GM12878 (cell line): ENCODE measurements around the gene KCNMB3. TPM values are rescaled to one million over a fixed set of nuclear protein-coding genes. Genes with fewer than 3 reads are reported as not detected.

Experiments used
- ATAC-seq: fragments of 200-7000 bp; cut with Tn5 transposase; 3 replicates; pipeline ENCODE4 v1.9.1; 2020; ENCODE audit warnings: mild to moderate bottlenecking, moderate library complexity
- BruUV-seq: library from RNA; stranded (reverse); fragments of 400-500 nt; replicated peaks from 2 replicates; lab custom pipeline; 2021; lab: Mats Ljungman, UMichigan
- CTCF ChIA-PET: fragments of 300-600 bp; sonication (Branson Sonifier 250); formaldehyde crosslinking; extraction: SDS; loops from one replicate; lab custom pipeline; 2021; ENCODE audit warnings: inconsistent platforms; lab: Yijun Ruan, JAX
- POLR2A ChIA-PET: fragments of 350-600 bp; formaldehyde crosslinking; extraction: SDS; loops from one replicate; lab custom pipeline; 2021; ENCODE audit warnings: inconsistent platforms; lab: Charles Lee
- RAD21 ChIA-PET: fragments of 300-600 bp; sonication (Branson Sonifier 250); formaldehyde crosslinking; loops from one replicate; lab custom pipeline; 2023; ENCODE audit warnings: antibody characterized with exemption; ENCODE audit not compliant: unreplicated experiment; lab: Charles Lee
- SMC1A ChIA-PET: fragments of 300-600 bp; sonication (Branson Sonifier 250); formaldehyde crosslinking; loops from one replicate; lab custom pipeline; 2023; ENCODE audit not compliant: unreplicated experiment, uncharacterized antibody; lab: Charles Lee
- DNase-seq: peaks from one replicate; pipeline ENCODE4 v3.0.0-alpha.2; 2011; ENCODE audit warnings: low read depth, low spot score
- FAIRE-seq: peaks from 3 replicates; lab custom pipeline; 2011; peaks lifted over from hg19 to GRCh38; lab: Jason Lieb, UNC
- H2AFZ ChIP-seq: 2 replicates; pipeline ENCODE4 v1.6.0; 2011; ENCODE audit warnings: low read depth, low read length, control low read depth; ENCODE audit not compliant: control insufficient read depth
- H3K27ac ChIP-seq: 2 replicates; pipeline ENCODE4 v1.5.1; 2011; ENCODE audit warnings: control low read depth; ENCODE audit not compliant: control insufficient read depth, insufficient read depth
- H3K27me3 ChIP-seq, 2 experiments: replicated peaks in 1 of 2; 2 replicates each; pipeline versions ENCODE4 v1.6.0 to v1.6.1; 2011; ENCODE audit warnings: low read length in 1 of 2; ENCODE audit not compliant: control insufficient read depth in 2 of 2, insufficient read depth in 2 of 2
- H3K36me3 ChIP-seq, 2 experiments: 2 replicates each; pipeline ENCODE4 v1.5.1; 2011; ENCODE audit warnings: low read length in 1 of 2; ENCODE audit not compliant: control insufficient read depth in 2 of 2, insufficient read depth in 2 of 2
- H3K4me1 ChIP-seq: 2 replicates; pipeline ENCODE4 v1.6.1; 2011; ENCODE audit warnings: mild to moderate bottlenecking, low read length, moderate library complexity, mixed read lengths; ENCODE audit not compliant: control insufficient read depth, insufficient read depth
- H3K4me2 ChIP-seq: 2 replicates; pipeline ENCODE4 v1.6.0; 2011; ENCODE audit warnings: control low read depth; ENCODE audit not compliant: control insufficient read depth, insufficient read depth
- H3K4me3 ChIP-seq: fragments of 200-600 bp; sonication (generic); 2 replicates; pipeline ENCODE4 v1.5.1; 2016
- H3K79me2 ChIP-seq: 2 replicates; pipeline ENCODE4 v1.6.0; 2011; ENCODE audit warnings: low read length; ENCODE audit not compliant: control insufficient read depth, insufficient read depth
- H3K9ac ChIP-seq: 2 replicates; pipeline ENCODE4 v1.8.0; 2011; ENCODE audit warnings: low read length, control low read depth, mixed read lengths; ENCODE audit not compliant: control insufficient read depth, insufficient read depth
- H3K9me3 ChIP-seq: replicated peaks from 3 replicates; pipeline ENCODE4 v1.5.1; 2011; ENCODE audit warnings: mild to moderate bottlenecking, low read length; ENCODE audit not compliant: control insufficient read depth, insufficient read depth
- H4K20me1 ChIP-seq: 2 replicates; pipeline ENCODE4 v1.6.0; 2011; ENCODE audit not compliant: control insufficient read depth, insufficient read depth
- ATF7 ChIP-seq: fragments of 450-650 bp; IDR thresholded peaks from 2 replicates; pipeline ENCODE4 v1.6.1; 2016; ENCODE audit warnings: low read depth, mild to moderate bottlenecking
- DPF2 ChIP-seq: fragments of 450-650 bp; IDR thresholded peaks from 2 replicates; pipeline ENCODE4 v1.6.1; 2017; ENCODE audit warnings: mild to moderate bottlenecking
- IKZF1 ChIP-seq: fragments of 450-650 bp; conservative IDR thresholded peaks from 2 replicates; pipeline ENCODE4 v1.6.1; 2017; ENCODE audit warnings: antibody characterized with exemption, mild to moderate bottlenecking
- IKZF2 ChIP-seq, 2 experiments: fragments of 450-650 bp; IDR thresholded peaks; 2 replicates each; pipeline ENCODE4 v1.6.1; 2017; ENCODE audit warnings: mild to moderate bottlenecking in 2 of 2, moderate library complexity in 2 of 2
- LARP7 ChIP-seq: fragments of 450-650 bp; IDR thresholded peaks from 2 replicates; pipeline ENCODE4 v1.6.1; 2017; ENCODE audit warnings: mild to moderate bottlenecking
- MEF2B ChIP-seq: fragments of 450-650 bp; IDR thresholded peaks from 2 replicates; pipeline ENCODE4 v1.6.1; 2018; ENCODE audit warnings: mild to moderate bottlenecking, moderate library complexity; ENCODE audit not compliant: partially characterized antibody, poor library complexity, severe bottlenecking
- MTA2 ChIP-seq: fragments of 450-650 bp; IDR thresholded peaks from 2 replicates; pipeline ENCODE4 v1.6.1; 2016; ENCODE audit warnings: low read depth, mild to moderate bottlenecking, moderate library complexity
- MXI1 ChIP-seq: fragments of 150-350 bp; IDR thresholded peaks from 2 replicates; pipeline ENCODE4 v1.6.1; 2011; ENCODE audit warnings: low read depth, mild to moderate bottlenecking, inconsistent platforms, low read length, improper control_type of control experiment
- NFYB ChIP-seq: IDR thresholded peaks from 2 replicates; pipeline ENCODE4 v1.6.1; 2011; ENCODE audit warnings: low read depth, mild to moderate bottlenecking, low read length, improper control_type of control experiment, moderate library complexity; ENCODE audit not compliant: insufficient read depth
- NR2F1 ChIP-seq: fragments of 450-650 bp; conservative IDR thresholded peaks from 2 replicates; pipeline ENCODE4 v1.6.1; 2017; ENCODE audit warnings: mild to moderate bottlenecking
- PAX8 ChIP-seq: fragments of 450-650 bp; IDR thresholded peaks from 2 replicates; pipeline ENCODE4 v1.6.1; 2017; ENCODE audit warnings: mild to moderate bottlenecking, moderate library complexity
- RELA ChIP-seq: fragments of 450-650 bp; IDR thresholded peaks from 2 replicates; pipeline ENCODE4 v1.8.0; 2014; ENCODE audit warnings: borderline replicate concordance; ENCODE audit not compliant: partially characterized antibody
- SMARCA5 ChIP-seq: fragments of 450-650 bp; IDR thresholded peaks from 2 replicates; pipeline ENCODE4 v1.6.1; 2017; ENCODE audit warnings: mild to moderate bottlenecking
- WGBS: methylation state at CpG from one replicate; pipeline ENCODE4 v1.1.6; 2016; ENCODE audit warnings: low lambda C conversion rate; ENCODE audit not compliant: insufficient replicate concordance, insufficient coverage; ENCODE audit errors: missing lambda C conversion rate; 5-methylcytosine and 5-hydroxymethylcytosine counted together
- in situ Hi-C: fragments of 300-500 bp; cut with MboI; formaldehyde crosslinking; loops from 9 replicates; pipeline ENCODE4 v1.14.3; 2018; ENCODE audit warnings: mixed read lengths
- intact Hi-C: fragments of 100-400 bp; cut with micrococcal nuclease; formaldehyde crosslinking; loops from one replicate; pipeline ENCODE4 v1.14.2; 2022; ENCODE audit not compliant: unreplicated experiment
- polyA plus RNA-seq, 11 experiments: library from polyadenylated mRNA; depleted of rRNA in 4 of 11; unstranded in 6 of 11; stranded (reverse) in 5 of 11; fragments of >200 nt; fragmentation: Nextera tagmentation in 4 of 11; fragmentation: Illumina TruSeq in 1 of 11; extraction: Ambion mirVana in 4 of 11; extraction: Trizol in 1 of 11; gene quantifications; 1 replicate in 1 of 11; 2 replicates in 10 of 11; pipeline versions ENCODE4 v1.2.1 to v1.2.3, GENCODE V29; 2011 to 2016; ENCODE audit warnings: inconsistent platforms in 2 of 11, missing spikeins in 2 of 11, low read depth in 1 of 11
- total RNA-seq, 4 experiments: library from RNA; depleted of rRNA in 3 of 4; stranded (reverse); fragments of >200 nt in 3 of 4; fragmentation: Illumina TruSeq in 1 of 4; extraction: Trizol in 1 of 4; gene quantifications; 2 replicates each; pipeline versions ENCODE4 v1.2.1 to v1.2.3, GENCODE V29; 2013 to 2021

The KCNMB3 gene
- total and polyA plus RNA-seq, 10 of the 15 experiments (the other 5 are each of a cell fraction or from before 2014, with no cell fraction given) = 0.20 to 4.6 (median 2.2) TPM

GRCh38 chr3:179299316-179299715 is 48.4 kb upstream of the KCNMB3 start (continued):
- no peak for TF ChIP-seq SMARCA5
- TF ChIP-seq, all 136 proteins: peak for 0

DNA sequence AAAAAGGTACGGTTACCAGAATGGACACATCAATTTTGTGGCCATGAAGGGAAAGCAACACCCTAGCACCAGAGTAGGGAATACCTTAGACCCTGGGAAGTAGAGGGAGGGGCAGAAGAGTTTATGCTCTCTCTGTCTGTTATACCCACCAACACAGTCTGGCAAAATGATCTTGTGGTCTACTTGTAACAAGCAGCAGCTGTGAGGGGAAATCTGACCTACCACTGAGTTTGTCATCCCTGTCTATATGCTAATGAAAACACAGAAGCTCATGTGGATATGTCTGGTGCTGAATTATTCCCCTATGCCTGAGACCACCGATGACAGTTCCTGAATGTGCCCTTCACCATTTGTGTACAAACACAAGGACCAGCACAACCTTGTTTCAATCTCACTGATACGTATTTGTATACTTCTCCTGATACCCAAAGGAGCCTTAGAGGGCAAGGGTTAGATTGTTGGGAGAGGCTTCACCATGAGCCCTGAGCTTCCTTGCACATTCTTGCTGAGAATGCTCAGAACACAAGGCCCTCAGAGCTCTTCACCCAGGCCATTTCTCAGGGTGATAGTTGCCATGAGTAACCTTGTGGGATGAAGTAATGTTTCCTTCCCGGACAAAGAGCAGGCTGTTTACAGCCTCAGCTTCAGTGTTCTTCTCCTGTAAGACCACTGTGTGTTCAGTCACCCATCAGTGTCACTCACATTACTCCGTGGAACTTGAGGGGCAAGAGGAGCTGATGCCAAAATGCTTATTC is 47.2 kb upstream of the KCNMB3 start:
- Histone ChIP-seq H3K4me1 (no peaks in the 10 kb centered on the region), H3K4me2 (no peak overlapping the region), H4K20me1 (no peaks in the 10 kb centered on the region), H3K27me3 (no peaks in the 10 kb centered on the region)
- TF ChIP-seq LARP7 (no peak), MXI1 (no peak)
- TF ChIP-seq, all 136 proteins: peak for 0
- SMC1A ChIA-PET = interaction anchor here (0.6 to 1.0 kb wide), 2 partner anchors 36 to 239 kb away, joined by 3 read pairs; no protein-coding TSS in a partner anchor
- 43% methylated on average over 5 of the region's 5 CpGs for WGBS
- Histone ChIP-seq H3K79me2 (no peaks in the 10 kb centered on the region), H3K9ac (no peak overlapping the region), H3K36me3 (no peaks in the 10 kb centered on the region), H3K27ac (no peak overlapping the region), H3K9me3 (no peaks in the 10 kb centered on the region), H3K4me3 (no peak overlapping the region), H2AFZ (no peak overlapping the region)
- intact Hi-C loops = no loop called here
- FAIRE-seq (no peak), ATAC-seq (no peak), DNase-seq (no peak)
- CTCF ChIA-PET = interaction anchor here (0.9 kb wide), 1 partner anchor 22 kb away, joined by 5 read pairs; no protein-coding TSS in a partner anchor
- no TSS peak for BruUV-seq
- RAD21 ChIA-PET = interaction anchor here (0.9 kb wide), 1 partner anchor 9 kb away, joined by 3 read pairs; no protein-coding TSS in a partner anchor
- in situ Hi-C loops = no loop called here
- POLR2A ChIA-PET = interaction anchor here (0.9 kb wide), 1 partner anchor 26 kb away, joined by 3 read pairs; no protein-coding TSS in a partner anchor

- FAIRE-seq (no peak), ATAC-seq (peak; percentile 41; the same call in 2 of the 3 replicates), DNase-seq (no peak)
- H3K27ac ChIP-seq = no peak overlapping the region
- H3K27me3 ChIP-seq = no peaks in the 10 kb centered on the region
- H3K36me3 ChIP-seq = no peaks in the 10 kb centered on the region
- no peaks in the 10 kb centered on the region for H4K20me1 ChIP-seq
- H3K9me3 ChIP-seq = no peaks in the 10 kb centered on the region
- POLR2A ChIA-PET = no interaction called here
- H3K4me1 ChIP-seq = no peaks in the 10 kb centered on the region
- H2AFZ ChIP-seq = no peak overlapping the region
- CTCF ChIA-PET = interaction anchor here (0.9 to 1.4 kb wide), 3 partner anchors 20 to 193 kb away, joined by 3 to 5 read pairs (median 3); no protein-coding TSS in a partner anchor
- RAD21 ChIA-PET = no interaction called here
- H3K79me2 ChIP-seq = no peaks in the 10 kb centered on the region
- no peak overlapping the region for H3K4me2 ChIP-seq
- intact Hi-C loops = no loop called here
- SMC1A ChIA-PET = interaction anchor here (1.5 kb wide), 2 partner anchors 12 to 150 kb away, joined by 4 read pairs; no protein-coding TSS in a partner anchor
- in situ Hi-C loops = no loop called here
- no peak overlapping the region for H3K4me3 ChIP-seq
- H3K9ac ChIP-seq = no peak overlapping the region
- TF ChIP-seq ATF7 = peak; percentile 78
- TF ChIP-seq IKZF2 (IDR thresholded peaks at IDR 0.05) = 0 out of 4 replicates have a peak, but pooled peaks of 1 of the 2 experiments have one; percentile 24
- 0 out of 2 replicates have a peak, but pooled peaks have one; percentile 35 for TF ChIP-seq NR2F1
- peak; percentile 81 for TF ChIP-seq MTA2
- TF ChIP-seq PAX8 = no peak
- no peak for TF ChIP-seq RELA
- TF ChIP-seq NFYB = no peak
- 0 out of 2 replicates have a peak, but pooled peaks have one; percentile 26 for TF ChIP-seq DPF2
- 0 out of 2 replicates have a peak, but pooled peaks have one; percentile 46 for TF ChIP-seq IKZF1
- peak; percentile 69 for TF ChIP-seq MEF2B
- TF ChIP-seq, all 136 proteins: peak for 7
- 12% methylated on average over 2 of the region's 2 CpGs for WGBS
- no TSS peak for BruUV-seq
Measured at GRCh38 chr3:179292450-179292849, 41.5 kb upstream of the KCNMB3 start.
